ENCODE measurements around the gene KLF2. TPM values are rescaled to one million over a fixed set of nuclear protein-coding genes. Genes with fewer than 3 reads are reported as not detected.

Gene KLF2
- total and polyA plus RNA-seq, 10 of the 15 experiments (the other 5 are each of a cell fraction or from before 2014, with no cell fraction given): 0.16 to 13.7 (median 1.0) TPM

DNA sequence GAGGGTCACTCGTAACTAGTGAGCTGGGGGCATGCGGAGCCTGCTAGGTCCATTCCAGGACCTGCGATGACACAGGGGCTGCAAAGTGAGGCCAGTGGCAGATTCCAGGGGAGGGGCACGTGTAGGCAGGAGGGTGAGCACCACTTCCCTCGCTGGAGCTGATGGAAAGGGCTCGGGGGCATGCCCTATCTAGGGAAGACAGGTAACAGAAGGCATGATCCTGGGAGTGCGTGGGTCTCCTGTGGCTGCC, 51.2 kb downstream of the KLF2 start:
- WGBS (ENCODE audit: insufficient coverage, insufficient replicate concordance, low lambda C conversion rate, missing lambda C conversion rate): 95% methylated on average over 6 of the region's 7 CpGs
- intact Hi-C loops (cut with micrococcal nuclease; ENCODE audit: unreplicated experiment): no loop called here

More for the DNA sequence above, 51.2 kb downstream of the KLF2 start:
- CTCF ChIA-PET: interaction anchor here (1.0 to 2.9 kb wide), 4 partner anchors 11 to 746 kb away, joined by 3 to 12 read pairs (median 6); no protein-coding TSS in a partner anchor
- no peak for DNase-seq (ENCODE audit: low read depth, low spot score)
- RAD21 ChIA-PET (ENCODE audit: unreplicated experiment): no interaction called here
- Histone ChIP-seq H3K4me1 (ENCODE audit: control insufficient read depth, insufficient read depth, low read length) (peaks cover 27% of the 10 kb centered on the region), H3K9me3 (replicated peaks; ENCODE audit: control insufficient read depth, insufficient read depth, low read length) (no peaks in the 10 kb centered on the region), H3K36me3 (ENCODE audit: control insufficient read depth in 2 of 2, insufficient read depth in 2 of 2, low read length in 1 of 2) (peaks cover 18 to 19% of the 10 kb centered on the region in 2 experiments; a peak in 3 of 4 replicates), H3K9ac (ENCODE audit: control insufficient read depth, insufficient read depth, low read length) (no peak overlapping the region), H3K27me3 (replicated peaks in 1 of 2; ENCODE audit: control insufficient read depth in 2 of 2, insufficient read depth in 2 of 2, low read length in 1 of 2) (no peaks in the 10 kb centered on the region), H2AFZ (ENCODE audit: control insufficient read depth, low read depth, low read length) (no peak overlapping the region), H3K4me3 (no peak overlapping the region), H3K4me2 (ENCODE audit: control insufficient read depth, insufficient read depth) (no peak overlapping the region), H3K79me2 (ENCODE audit: control insufficient read depth, insufficient read depth, low read length) (no peaks in the 10 kb centered on the region), H3K27ac (ENCODE audit: control insufficient read depth, insufficient read depth) (no peak overlapping the region), H4K20me1 (ENCODE audit: control insufficient read depth, insufficient read depth) (0 out of 2 replicates have a peak, but pooled peaks cover 3% of the 10 kb centered on the region)
- SMC1A ChIA-PET (ENCODE audit: uncharacterized antibody, unreplicated experiment): interaction anchor here (1.2 kb wide), 1 partner anchor 129 kb away, joined by 7 read pairs; no protein-coding TSS in a partner anchor
- POLR2A ChIA-PET: interaction anchor here (0.6 kb wide), 1 partner anchor 75 kb away, joined by 4 read pairs; no protein-coding TSS in a partner anchor
- no peak for TF ChIP-seq ZBED1 (IDR thresholded peaks at IDR 0.05; ENCODE audit: borderline replicate concordance)
- no peak for TF ChIP-seq MYB (IDR thresholded peaks at IDR 0.05; ENCODE audit: borderline replicate concordance, low read depth, low read length)
- TF ChIP-seq NFIC (IDR thresholded peaks at IDR 0.05; ENCODE audit: low read depth, low read length): no peak
- no peak for TF ChIP-seq WRNIP1 (IDR thresholded peaks at IDR 0.05; ENCODE audit: borderline replicate concordance, low read depth, low read length)
- TF ChIP-seq CHD2 (IDR thresholded peaks at IDR 0.05; ENCODE audit: borderline replicate concordance, low read depth, low read length): no peak
- TF ChIP-seq, protein P1, sequence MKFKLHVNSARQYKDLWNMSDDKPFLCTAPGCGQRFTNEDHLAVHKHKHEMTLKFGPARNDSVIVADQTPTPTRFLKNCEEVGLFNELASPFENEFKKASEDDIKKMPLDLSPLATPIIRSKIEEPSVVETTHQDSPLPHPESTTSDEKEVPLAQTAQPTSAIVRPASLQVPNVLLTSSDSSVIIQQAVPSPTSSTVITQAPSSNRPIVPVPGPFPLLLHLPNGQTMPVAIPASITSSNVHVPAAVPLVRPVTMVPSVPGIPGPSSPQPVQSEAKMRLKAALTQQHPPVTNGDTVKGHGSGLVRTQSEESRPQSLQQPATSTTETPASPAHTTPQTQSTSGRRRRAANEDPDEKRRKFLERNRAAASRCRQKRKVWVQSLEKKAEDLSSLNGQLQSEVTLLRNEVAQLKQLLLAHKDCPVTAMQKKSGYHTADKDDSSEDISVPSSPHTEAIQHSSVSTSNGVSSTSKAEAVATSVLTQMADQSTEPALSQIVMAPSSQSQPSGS (IDR thresholded peaks at IDR 0.05; ENCODE audit: low read length): no peak
- TF ChIP-seq KLF5 (IDR thresholded peaks at IDR 0.05; ENCODE audit: partially characterized antibody): no peak
- TF ChIP-seq TCF3 (IDR thresholded peaks at IDR 0.05; ENCODE audit: borderline replicate concordance, insufficient read depth, low read depth, low read length): no peak
- TF ChIP-seq EZH2 (IDR thresholded peaks at IDR 0.05; ENCODE audit: borderline replicate concordance, control insufficient read depth, low read depth, low read length): no peak
- no peak for TF ChIP-seq RB1 (IDR thresholded peaks at IDR 0.05; ENCODE audit: borderline replicate concordance)
- TF ChIP-seq ZZZ3 (IDR thresholded peaks at IDR 0.05; ENCODE audit: control insufficient read depth, insufficient read length, low read depth): no peak
- no peak for TF ChIP-seq ZNF622 (IDR thresholded peaks at IDR 0.05)
- TF ChIP-seq, protein P2, sequence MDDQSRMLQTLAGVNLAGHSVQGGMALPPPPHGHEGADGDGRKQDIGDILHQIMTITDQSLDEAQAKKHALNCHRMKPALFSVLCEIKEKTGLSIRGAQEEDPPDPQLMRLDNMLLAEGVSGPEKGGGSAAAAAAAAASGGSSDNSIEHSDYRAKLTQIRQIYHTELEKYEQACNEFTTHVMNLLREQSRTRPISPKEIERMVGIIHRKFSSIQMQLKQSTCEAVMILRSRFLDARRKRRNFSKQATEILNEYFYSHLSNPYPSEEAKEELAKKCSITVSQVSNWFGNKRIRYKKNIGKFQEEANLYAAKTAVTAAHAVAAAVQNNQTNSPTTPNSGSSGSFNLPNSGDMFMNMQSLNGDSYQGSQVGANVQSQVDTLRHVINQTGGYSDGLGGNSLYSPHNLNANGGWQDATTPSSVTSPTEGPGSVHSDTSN (IDR thresholded peaks at IDR 0.05; ENCODE audit: insufficient replicate concordance, low read depth, low read length): no peak
- no peak for TF ChIP-seq ESRRA (IDR thresholded peaks at IDR 0.05; ENCODE audit: low read length)
- no peak for TF ChIP-seq CBX3 (IDR thresholded peaks at IDR 0.05; ENCODE audit: borderline replicate concordance, low read depth)
- TF ChIP-seq NR2C1 (IDR thresholded peaks at IDR 0.05): no peak
- TF ChIP-seq, protein P3, sequence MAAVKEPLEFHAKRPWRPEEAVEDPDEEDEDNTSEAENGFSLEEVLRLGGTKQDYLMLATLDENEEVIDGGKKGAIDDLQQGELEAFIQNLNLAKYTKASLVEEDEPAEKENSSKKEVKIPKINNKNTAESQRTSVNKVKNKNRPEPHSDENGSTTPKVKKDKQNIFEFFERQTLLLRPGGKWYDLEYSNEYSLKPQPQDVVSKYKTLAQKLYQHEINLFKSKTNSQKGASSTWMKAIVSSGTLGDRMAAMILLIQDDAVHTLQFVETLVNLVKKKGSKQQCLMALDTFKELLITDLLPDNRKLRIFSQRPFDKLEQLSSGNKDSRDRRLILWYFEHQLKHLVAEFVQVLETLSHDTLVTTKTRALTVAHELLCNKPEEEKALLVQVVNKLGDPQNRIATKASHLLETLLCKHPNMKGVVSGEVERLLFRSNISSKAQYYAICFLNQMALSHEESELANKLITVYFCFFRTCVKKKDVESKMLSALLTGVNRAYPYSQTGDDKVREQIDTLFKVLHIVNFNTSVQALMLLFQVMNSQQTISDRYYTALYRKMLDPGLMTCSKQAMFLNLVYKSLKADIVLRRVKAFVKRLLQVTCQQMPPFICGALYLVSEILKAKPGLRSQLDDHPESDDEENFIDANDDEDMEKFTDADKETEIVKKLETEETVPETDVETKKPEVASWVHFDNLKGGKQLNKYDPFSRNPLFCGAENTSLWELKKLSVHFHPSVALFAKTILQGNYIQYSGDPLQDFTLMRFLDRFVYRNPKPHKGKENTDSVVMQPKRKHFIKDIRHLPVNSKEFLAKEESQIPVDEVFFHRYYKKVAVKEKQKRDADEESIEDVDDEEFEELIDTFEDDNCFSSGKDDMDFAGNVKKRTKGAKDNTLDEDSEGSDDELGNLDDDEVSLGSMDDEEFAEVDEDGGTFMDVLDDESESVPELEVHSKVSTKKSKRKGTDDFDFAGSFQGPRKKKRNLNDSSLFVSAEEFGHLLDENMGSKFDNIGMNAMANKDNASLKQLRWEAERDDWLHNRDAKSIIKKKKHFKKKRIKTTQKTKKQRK (IDR thresholded peaks at IDR 0.05; ENCODE audit: low read depth, low read length): no peak
- no peak for TF ChIP-seq EGR1 (IDR thresholded peaks at IDR 0.05; ENCODE audit: borderline replicate concordance in 1 of 2, low read depth in 2 of 2, low read length in 2 of 2)
- TF ChIP-seq NR2F1 (conservative IDR thresholded peaks at IDR 0.05): no peak
- no peak for TF ChIP-seq EP300 (IDR thresholded peaks at IDR 0.05; ENCODE audit: borderline replicate concordance in 1 of 2, control insufficient read depth in 1 of 2, low read depth in 2 of 2, low read length in 2 of 2)
- BruUV-seq (replicated peaks): no TSS peak
- ATAC-seq: no peak
- in situ Hi-C loops (cut with MboI): loop anchor here (25.0 kb wide), 1 partner anchor 739 kb away; the partner anchor contains the start of gene CYP4F3
- FAIRE-seq: no peak
